HG03521 (cell line): ENCODE measurements around the gene CRISP3.

Source experiments
- ATAC-seq: cut with Tn5 transposase; IDR thresholded peaks from one replicate; pipeline ENCODE4 v1.9.1; 2021; ENCODE audit warnings: mild to moderate bottlenecking, moderate library complexity; ENCODE audit not compliant: unreplicated experiment

The CRISP3 gene

DNA sequence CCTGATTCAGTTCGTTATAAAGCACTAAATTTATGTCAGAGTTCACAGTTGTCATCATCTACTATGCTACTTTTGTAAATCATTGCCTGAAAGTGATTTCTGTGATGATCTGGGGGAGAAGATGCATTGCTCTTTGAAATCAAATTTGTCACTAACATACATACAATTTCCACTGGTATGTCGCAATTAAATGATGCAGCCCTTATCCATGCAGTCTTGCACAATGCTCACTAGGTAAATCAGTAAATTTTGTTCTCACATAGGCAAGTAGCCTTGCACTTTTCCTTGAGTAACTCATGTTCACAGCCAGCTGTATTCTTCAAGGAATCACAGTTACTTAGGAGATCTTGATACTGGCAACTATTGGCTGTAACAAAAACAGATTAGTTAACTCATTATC lies 51.7 kb downstream of the CRISP3 start:
- ATAC-seq = no peak
